RWPE1 (cell line): ENCODE results near the gene NCOA1.

Source experiments
- CTCF ChIA-PET: fragments of 350-600 bp; sonication (Branson Sonifier 250); formaldehyde crosslinking; extraction: SDS; loops from one replicate; lab custom pipeline; 2021; lab: Yijun Ruan, JAX
- POLR2A ChIA-PET: fragments of 400-600 bp; formaldehyde crosslinking; extraction: SDS; loops from one replicate; lab custom pipeline; 2020; ENCODE audit warnings: antibody characterized with exemption; ENCODE audit not compliant: low non-redundant PET; lab: Yijun Ruan, JAX
- DNase-seq: peaks from one replicate; pipeline ENCODE4 v3.0.0; 2012; ENCODE audit warnings: low spot score
- H3K27ac ChIP-seq: fragments of 450-650 bp; 2 replicates; pipeline ENCODE4 v1.5.1; 2017
- TF ChIP-seq, protein P1 (sequence below): fragments of 450-650 bp; conservative IDR thresholded peaks from 2 replicates; pipeline ENCODE4 v1.5.1; 2017; ENCODE audit warnings: low read depth, mild to moderate bottlenecking

The NCOA1 gene

DNA sequence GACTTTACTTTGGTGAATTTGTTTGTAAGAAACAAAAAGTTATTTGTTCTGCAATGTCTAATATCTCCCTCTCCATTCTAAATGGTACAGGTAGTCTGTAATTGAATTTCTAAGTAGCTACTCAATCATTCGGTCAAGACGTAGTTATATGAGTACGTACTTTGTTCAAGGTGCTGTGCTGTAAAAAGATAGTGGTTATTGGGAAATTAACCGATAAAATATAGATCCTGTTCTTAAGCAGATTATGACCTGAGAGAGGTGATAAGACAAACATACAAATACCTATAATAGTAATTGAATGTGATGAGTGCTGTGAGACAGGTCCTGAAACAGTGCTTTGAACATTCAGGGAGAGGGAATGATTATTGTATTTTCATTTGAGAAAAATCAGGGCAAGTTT, 7.1 kb downstream of the NCOA1 start:
- no peak for DNase-seq
- ChIA-PET POLR2A (no interaction called here), CTCF (no interaction called here)
- no peak overlapping the region for H3K27ac ChIP-seq
- TF ChIP-seq, protein P1, sequence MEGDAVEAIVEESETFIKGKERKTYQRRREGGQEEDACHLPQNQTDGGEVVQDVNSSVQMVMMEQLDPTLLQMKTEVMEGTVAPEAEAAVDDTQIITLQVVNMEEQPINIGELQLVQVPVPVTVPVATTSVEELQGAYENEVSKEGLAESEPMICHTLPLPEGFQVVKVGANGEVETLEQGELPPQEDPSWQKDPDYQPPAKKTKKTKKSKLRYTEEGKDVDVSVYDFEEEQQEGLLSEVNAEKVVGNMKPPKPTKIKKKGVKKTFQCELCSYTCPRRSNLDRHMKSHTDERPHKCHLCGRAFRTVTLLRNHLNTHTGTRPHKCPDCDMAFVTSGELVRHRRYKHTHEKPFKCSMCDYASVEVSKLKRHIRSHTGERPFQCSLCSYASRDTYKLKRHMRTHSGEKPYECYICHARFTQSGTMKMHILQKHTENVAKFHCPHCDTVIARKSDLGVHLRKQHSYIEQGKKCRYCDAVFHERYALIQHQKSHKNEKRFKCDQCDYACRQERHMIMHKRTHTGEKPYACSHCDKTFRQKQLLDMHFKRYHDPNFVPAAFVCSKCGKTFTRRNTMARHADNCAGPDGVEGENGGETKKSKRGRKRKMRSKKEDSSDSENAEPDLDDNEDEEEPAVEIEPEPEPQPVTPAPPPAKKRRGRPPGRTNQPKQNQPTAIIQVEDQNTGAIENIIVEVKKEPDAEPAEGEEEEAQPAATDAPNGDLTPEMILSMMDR = no peak

DNA sequence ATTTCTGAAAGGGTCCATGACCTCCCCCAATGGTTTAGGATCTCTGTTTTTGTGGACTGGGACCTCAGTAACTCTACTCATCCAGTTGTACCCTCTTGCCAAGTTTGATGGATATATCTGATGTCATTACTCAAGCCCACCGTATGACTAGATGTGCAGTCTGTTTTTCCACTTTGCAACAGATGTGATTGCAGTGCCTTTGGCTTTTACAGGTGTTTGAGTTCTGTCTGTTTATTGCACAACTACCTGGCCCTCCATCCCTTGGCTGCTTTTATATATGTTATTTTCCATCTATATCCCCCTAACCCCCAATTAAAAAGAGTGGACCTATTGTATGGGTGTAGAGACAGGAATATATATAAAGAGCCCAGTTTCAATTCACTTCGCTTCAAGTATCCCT, 10.8 kb downstream of the NCOA1 start:
- POLR2A ChIA-PET = no interaction called here
- DNase-seq = no peak
- CTCF ChIA-PET = interaction anchor here (1.3 kb wide), 1 partner anchor 11 kb away, joined by 3 read pairs; the partner anchor contains the start of gene NCOA1
- no peak overlapping the region for H3K27ac ChIP-seq
- TF ChIP-seq, protein P1 = no peak

DNA sequence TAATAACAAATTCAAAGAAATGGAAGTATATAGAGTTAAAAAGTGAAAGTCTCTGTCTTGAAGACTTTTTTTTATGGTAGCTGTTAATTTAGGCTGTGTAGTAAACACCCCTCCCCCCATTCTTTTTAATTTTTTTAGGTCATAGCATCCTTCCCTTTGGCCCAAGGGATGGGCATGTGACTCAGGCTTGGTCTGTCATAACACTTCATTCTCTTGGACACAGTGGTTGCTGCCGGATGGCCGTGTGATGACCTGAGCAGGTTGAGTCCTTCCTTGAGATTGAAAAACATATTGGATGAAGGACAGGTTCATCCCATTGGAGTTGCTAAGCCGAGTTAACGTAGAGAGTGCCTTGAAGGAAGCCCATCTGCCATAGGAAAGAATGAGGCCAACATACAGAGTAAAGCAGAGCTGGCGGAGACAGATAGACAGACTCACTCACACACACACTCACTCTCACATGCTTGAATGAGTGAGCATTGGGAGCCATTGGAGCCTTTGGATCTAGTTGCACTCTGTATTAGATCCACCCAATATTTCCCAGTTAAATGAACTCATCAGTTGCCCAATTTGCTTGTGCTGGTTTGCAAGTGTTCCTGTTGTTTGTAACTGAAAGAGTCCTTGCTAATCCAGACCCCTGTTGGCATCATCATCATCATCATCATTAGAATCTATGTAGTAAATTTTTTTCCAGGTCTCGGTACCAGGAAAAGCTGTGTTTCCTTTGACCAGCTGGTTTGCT, 14.7 kb downstream of the NCOA1 start:
- no peak overlapping the region for H3K27ac ChIP-seq
- ChIA-PET CTCF (no interaction called here), POLR2A (no interaction called here)
- no peak for DNase-seq
- TF ChIP-seq, protein P1 = no peak

DNA sequence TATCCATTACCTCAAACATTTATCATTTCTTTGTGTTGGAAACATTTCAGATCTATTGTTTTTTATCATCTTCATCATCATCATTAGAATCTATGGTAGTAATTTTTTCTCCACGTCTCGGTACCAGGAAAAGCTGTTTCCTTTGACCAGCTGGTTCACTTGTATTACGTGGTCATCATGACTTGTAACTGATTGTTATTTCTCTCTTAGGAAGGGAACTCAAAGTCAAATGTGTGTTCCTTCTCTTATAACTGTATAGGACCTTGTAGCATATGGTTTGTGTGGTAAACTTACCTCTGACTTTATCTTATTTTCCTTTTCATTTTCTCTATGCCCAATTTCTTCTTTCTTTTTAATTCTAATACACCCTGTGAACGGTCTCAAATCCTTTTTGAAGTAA, 16.5 kb downstream of the NCOA1 start:
- CTCF ChIA-PET = interaction anchor here (0.6 kb wide), 1 partner anchor 47 kb away, joined by 3 read pairs; no protein-coding TSS in a partner anchor
- no peak for DNase-seq
- TF ChIP-seq, protein P1 = no peak
- POLR2A ChIA-PET = no interaction called here
- no peak overlapping the region for H3K27ac ChIP-seq

DNA sequence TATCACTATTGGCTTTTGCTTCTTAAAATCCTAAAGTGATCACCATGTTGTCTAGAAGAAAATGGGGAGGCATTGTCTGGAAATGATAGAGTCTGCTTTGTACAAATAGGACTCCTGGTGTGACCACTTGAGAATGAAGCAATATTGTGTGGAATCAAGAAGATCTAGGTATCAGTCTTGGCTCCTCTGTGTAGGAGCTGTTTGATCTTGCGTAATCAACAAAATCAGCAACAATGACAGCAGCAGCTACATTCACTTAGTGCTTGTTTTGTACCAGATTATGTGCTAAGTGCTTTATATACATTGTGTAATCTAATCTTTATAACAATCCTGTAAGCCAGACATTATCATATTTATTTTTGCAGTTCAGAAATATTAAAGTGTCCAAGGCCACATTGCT, 17.8 kb downstream of the NCOA1 start:
- POLR2A ChIA-PET = no interaction called here
- no peak for DNase-seq
- no peak overlapping the region for H3K27ac ChIP-seq
- TF ChIP-seq, protein P1 = no peak
- CTCF ChIA-PET = no interaction called here

DNA sequence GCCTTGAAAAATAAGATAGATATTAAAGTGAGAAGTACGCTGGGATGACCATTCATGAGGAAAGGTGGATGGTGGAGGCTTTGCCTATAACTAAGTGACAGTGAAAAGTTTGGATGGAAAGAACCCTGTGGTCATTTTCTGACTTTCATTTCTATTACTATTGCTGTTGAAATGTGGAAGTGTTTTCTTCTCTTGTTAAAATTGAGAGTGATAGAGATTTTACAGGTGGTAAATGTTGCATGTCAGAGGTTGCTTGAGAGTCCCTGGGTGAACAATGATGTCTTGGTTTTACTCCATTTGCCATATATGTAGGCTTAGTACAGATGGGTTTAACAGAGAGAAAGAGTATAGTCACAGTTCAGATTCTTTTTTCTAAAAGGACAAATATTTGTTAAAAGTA, 18.4 kb downstream of the NCOA1 start:
- no peak overlapping the region for H3K27ac ChIP-seq
- POLR2A ChIA-PET = no interaction called here
- CTCF ChIA-PET = no interaction called here
- TF ChIP-seq, protein P1 = no peak
- DNase-seq = no peak
